Measurements from ENCODE around the gene CCL27. TPM values are rescaled to one million over a fixed set of nuclear protein-coding genes. Genes with fewer than 3 reads are reported as not detected.
A peak's percentile ranks its signal among the peaks of the same experiment; 100 is the strongest.

The CCL27 gene
- total RNA-seq, 2 donors from 2014 or later, result not detected

DNA sequence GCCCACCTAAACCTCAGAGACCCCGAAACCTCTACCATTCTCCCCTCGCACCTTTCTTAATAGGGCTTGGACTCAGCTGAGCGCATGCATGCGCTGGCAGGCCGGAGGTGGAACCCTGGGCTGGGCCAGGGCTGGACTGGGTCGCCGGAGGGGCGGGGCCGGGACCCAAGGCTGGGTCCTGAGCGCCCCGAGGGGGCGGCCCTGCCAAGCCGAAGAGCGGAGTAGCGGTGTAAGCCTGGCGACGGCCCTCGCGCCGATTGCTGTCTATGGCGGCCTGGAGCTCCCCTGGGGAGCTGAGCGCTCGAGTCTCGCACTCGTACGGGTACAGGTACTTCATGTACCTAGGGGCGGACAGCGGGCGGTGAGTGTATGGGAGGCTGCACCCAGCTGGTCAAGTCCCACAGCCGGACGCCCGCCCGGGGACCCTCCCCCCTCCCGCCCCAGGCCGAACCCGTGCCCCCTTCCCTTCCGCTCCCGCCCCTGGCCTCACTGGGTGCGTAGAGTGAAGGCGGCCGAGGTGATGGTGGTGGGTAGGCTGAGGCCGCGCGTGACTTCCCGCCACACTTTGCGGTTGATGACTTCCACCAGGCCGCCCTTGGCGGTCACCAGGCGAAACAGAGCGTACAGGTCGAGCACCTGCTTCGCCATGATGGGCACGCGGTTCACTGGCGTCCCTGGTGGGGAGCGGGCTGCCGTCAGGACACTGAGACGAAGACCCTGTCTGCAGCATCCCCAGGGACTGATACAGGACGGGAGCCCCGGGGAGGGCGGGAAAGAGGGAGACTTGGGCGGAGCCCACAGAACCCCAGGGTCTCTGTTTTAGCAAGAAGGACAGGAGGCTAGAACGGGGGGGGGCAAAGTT is 38.9 kb downstream of the CCL27 start:
- DNase-seq (no peak), ATAC-seq (no peak)
- peaks cover 65% of the 10 kb centered on the region for H3K27me3 Mint-ChIP-seq

DNA sequence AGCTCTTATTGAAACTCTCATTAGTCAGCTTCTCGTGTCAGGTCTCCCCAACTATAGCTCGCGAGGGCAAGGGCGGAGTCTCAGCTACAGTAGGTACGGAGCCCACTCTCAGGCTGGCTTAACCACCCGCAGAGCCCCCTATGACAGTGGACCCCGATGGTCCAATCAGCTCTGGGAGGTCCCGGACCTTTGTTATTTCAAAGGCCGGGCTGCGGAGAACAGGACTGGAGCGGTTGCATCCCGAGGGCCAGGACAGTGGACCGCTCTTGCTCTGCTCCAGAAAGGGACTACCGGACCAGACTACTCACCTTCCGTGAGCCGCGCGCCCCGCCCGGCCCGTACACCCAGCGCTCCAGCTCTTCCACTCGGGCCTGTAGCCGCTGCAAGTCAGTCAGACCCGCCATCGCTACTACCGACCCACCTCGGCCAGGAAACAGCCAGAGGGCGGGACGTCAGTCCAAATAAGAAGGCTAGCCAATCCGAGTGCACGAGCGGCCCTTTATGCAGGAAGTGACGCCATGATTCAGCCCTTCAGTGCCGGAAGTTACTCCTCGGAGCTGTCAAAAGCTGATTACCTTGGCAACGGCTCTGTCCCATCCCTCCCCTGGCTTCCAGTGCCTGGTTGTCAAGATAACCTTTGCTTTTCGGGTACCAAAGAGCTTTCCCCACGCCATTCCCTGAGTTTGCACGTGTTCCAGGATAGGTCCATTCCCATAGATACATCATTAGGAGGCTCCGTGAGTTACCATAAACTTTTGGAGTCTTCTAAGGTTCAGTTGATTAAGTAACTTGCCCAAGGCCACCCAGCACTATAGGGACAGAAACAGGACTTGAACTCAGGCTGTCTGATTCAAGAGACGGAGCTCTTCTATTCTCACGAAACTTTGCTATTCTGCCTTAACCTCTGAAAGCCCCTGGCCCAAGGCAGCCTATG is 42.1 kb downstream of the CCL27 start, which contains the start of gene DCTN3:
Gene DCTN3, minus strand, starts transcription at position 435 of the 934 bp plus-strand sequence. Its CDS starts 31 bp downstream, at position 404.
- H3K9me3 ChIP-seq (ENCODE audit: control insufficient read depth, low read length, poor library complexity, severe bottlenecking), result no peaks in the 10 kb centered on the region
- ATAC-seq, result peak; percentile 99
- Mint-ChIP-seq H3K4me1 (peaks cover 33% of the 10 kb centered on the region), H3K27ac (peak within 1 kb of the TSS; percentile 98), H3K36me3 (ENCODE audit: low read depth) (peaks cover 14% of the 10 kb centered on the region), H3K27me3 (peaks cover 36% of the 10 kb centered on the region), H3K4me3 (peak within 1 kb of the TSS; percentile 94)
- DNase-seq, result peak; percentile 78 to 85 (median 81)

More for the DNA sequence above, 38.9 kb downstream of the CCL27 start:
- peaks cover 17% of the 10 kb centered on the region for H3K36me3 Mint-ChIP-seq (ENCODE audit: low read depth)
- H3K4me3 Mint-ChIP-seq, result peak overlapping the region; percentile 45
- H3K4me1 Mint-ChIP-seq, result peaks cover 35% of the 10 kb centered on the region
- no peaks in the 10 kb centered on the region for H3K9me3 ChIP-seq (ENCODE audit: control insufficient read depth, low read length, poor library complexity, severe bottlenecking)
- H3K27ac Mint-ChIP-seq, result no peak overlapping the region

DNA sequence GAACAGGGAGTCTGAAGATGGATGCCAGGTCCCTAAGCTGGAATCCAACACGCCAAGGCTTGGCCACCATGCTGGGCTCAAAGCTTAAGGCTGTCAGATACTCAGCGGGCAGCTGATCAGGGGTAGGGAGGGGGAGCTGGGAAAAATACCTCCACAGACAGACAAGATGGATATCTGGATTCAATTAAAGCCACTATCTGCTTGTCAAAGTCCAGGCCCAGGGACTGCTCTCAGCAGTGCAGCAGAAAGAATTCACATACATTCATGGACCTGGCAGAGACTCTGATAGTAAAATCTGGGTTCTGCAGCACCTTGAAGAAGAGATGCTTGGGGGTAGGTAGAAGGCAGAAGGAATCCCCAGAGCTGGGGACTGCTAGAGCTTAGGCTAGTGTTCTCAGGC is 47.3 kb downstream of the CCL27 start:
- Mint-ChIP-seq H3K4me3 (no peak overlapping the region), H3K27me3 (no peaks in the 10 kb centered on the region), H3K36me3 (ENCODE audit: low read depth) (peaks cover 11% of the 10 kb centered on the region), H3K27ac (no peak overlapping the region), H3K4me1 (peaks cover 38% of the 10 kb centered on the region)
- ATAC-seq (no peak), DNase-seq (no peak)
- H3K9me3 ChIP-seq (ENCODE audit: control insufficient read depth, low read length, poor library complexity, severe bottlenecking), result no peaks in the 10 kb centered on the region

DNA sequence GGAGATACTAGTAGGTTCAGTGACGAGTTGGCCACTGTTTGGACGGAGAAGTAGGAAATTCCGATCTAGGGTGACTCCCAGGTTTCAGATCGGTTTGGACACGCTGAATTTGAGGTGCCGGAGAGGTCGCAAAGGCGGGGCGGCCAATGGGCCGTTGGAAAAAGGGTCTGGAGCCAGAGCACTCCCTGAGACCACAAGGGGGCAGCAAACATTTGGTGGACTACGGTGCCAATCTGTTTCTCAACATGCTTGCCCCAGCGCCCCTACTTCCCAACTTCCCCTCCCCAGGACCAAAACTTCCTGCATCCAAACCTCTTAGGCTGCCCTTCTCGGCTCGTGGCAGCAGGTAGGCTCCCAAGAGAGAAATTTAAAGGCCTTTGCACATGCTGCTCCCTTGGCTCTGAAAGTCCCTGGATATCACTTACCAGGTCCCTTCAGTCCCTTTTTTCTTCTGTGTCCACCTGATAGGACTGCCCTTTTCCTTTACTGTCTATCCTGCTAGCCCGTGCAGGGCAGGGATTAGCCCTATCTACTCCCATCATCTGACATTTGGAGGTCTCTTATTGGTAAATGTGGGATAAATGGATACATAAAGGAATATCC is 49.6 kb downstream of the CCL27 start:
- Mint-ChIP-seq H3K4me3 (peak overlapping the region; percentile 94), H3K36me3 (ENCODE audit: low read depth) (peaks cover 11% of the 10 kb centered on the region), H3K27ac (peak overlapping the region; percentile 93), H3K4me1 (peaks cover 28% of the 10 kb centered on the region), H3K27me3 (no peaks in the 10 kb centered on the region)
- DNase-seq (peak; percentile 49 to 55 (median 54)), ATAC-seq (peak; percentile 49)
- no peaks in the 10 kb centered on the region for H3K9me3 ChIP-seq (ENCODE audit: control insufficient read depth, low read length, poor library complexity, severe bottlenecking)

Other genes starting within 250 kb of the CCL27 start
- gene FAM219A, start 204.1 kb downstream of the CCL27 start, total RNA-seq, result 10 to 100 TPM; 12.3 to 13.4 TPM
- not detected for gene DNAI1, start 203.9 kb downstream of the CCL27 start, total RNA-seq
- 1 to 10 TPM in 1 of 2 donors, not detected in 1; 1.4 TPM for gene ENHO, start 139.7 kb downstream of the CCL27 start, total RNA-seq
- gene CNTFR, start 72.9 kb downstream of the CCL27 start, total RNA-seq, result not detected
- gene RPP25L, start 50.6 kb downstream of the CCL27 start, total RNA-seq, result 1 to 10 TPM; 8.3 to 9.0 TPM
- 10 to 100 TPM; 76.4 to 82.4 TPM for gene DCTN3, start 42.2 kb downstream of the CCL27 start, total RNA-seq
- under 1 TPM in 1 of 2 donors, not detected in 1; 0.27 TPM for gene ARID3C, start 33.6 kb downstream of the CCL27 start, total RNA-seq
- 10 to 100 TPM; 30.2 to 39.4 TPM for gene SIGMAR1, start 24.9 kb downstream of the CCL27 start, total RNA-seq
- gene GALT, start 16.0 kb downstream of the CCL27 start, total RNA-seq, result 100 to 1,000 TPM; 155 to 208 TPM
- 100 to 1,000 TPM; 168 to 195 TPM for gene IL11RA, start 10.5 kb downstream of the CCL27 start, total RNA-seq
- gene CCL19, start 28.6 kb upstream of the CCL27 start, total RNA-seq, result not detected
- gene CCL21, start 47.5 kb upstream of the CCL27 start, total RNA-seq, result not detected

Measured in T-helper 17 cell (primary cell).